Measurements from ENCODE around the gene ATXN2.

Gene ATXN2

GRCh38 chr12:111435661-111436201 is 163.4 kb downstream of the ATXN2 start:
- DNase-seq = no peak

GRCh38 chr12:111434680-111435338 is 164.3 kb downstream of the ATXN2 start:
- peak; percentile 45 for DNase-seq

DNA sequence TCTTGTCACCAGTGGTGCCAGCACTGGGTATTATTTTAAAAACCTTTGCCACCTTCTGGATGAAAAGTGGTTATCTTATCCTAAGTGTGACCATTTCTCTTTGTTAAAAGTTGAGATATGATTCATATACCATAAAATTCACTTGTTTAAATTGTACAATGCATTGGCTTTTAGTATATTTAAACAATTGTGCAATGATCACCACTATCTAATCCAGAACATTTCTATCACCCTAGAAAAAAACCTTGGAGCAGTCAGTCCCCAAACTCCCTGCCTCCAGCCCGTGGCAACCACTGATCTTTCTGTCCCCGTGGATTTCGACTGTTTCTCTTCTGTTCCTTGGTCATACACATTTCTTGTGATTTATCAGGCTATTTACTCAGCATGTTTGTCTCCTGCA is 165.1 kb downstream of the ATXN2 start:
- no peak for DNase-seq

GRCh38 chr12:111431772-111432171 is 167.3 kb downstream of the ATXN2 start:
- DNase-seq = no peak

DNA sequence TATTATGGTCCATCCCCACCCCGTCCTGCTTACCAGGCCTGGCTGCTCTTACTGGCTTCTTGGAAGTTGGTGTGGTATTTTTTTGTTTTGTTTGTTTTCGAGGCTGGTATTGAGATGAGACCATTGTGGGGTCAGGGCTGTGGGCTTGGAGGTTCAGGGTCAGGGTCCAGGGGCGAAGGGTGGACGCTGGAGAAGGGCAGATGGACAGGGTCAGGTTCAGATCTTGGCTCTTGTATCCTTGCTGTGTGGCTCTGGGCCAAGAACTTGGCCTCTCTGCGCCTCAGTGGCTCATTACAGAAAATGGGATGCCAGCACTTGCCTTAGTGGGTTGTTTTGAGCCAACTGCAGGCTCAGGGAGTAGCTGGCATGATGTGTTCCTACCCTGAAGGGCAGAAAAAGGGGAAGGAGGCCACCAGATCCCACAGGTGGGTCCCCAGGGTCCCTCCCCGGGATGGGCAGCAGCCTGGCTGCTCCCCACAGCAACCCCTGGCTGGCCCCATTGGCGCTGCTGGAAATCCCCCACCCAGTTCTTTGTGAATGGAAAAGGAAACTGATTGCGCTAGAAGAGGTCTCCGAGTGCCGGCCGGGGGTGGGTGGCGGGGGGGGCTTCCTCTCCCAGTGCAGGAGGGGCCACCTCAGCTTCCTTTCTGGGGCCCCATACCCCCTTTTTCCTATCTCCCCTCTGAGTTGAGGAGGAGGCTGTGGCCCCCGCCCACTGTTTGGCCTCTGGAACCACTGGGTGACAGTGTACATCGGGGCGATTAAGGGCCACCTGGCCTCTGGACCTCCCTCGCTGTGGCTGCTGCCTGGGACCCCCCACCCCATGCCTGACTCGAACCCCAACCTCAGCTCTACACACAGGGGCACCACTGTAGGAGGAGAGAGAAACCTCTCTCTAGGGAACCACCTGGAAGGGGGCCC is 168.4 kb downstream of the ATXN2 start:
- DNase-seq = no peak

- no peak for DNase-seq
These were observed 169.2 kb downstream of the ATXN2 start for GRCh38 chr12:111429828-111430432.

- no peak for DNase-seq
These were observed 170.4 kb downstream of the ATXN2 start for GRCh38 chr12:111428728-111429175.

GRCh38 chr12:111428081-111428727 is 170.9 kb downstream of the ATXN2 start:
- no peak for DNase-seq

GRCh38 chr12:111427417-111428074 is 171.6 kb downstream of the ATXN2 start:
- DNase-seq = no peak

GRCh38 chr12:111426344-111427185 is 172.6 kb downstream of the ATXN2 start:
- no peak for DNase-seq

DNA sequence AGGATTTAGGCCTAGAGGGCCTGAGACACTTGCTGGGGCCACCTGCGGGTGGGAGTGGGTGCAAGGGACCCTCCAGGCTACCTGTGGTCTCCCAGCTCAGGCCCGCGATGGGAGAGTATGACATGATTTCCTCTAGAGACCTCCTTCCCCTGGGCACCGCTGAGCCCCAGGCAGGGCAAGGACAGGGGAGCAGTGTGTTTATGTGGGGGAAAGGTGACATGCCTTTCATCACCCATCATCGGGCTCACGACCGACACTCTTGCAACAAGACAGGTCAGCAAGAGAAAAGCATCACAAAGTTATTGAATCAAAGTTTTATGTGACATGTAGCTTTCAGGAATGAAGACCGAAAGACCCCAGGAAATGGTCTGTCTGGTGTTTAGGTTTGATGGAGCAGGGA is 173.5 kb downstream of the ATXN2 start:
- DNase-seq = no peak

DNA sequence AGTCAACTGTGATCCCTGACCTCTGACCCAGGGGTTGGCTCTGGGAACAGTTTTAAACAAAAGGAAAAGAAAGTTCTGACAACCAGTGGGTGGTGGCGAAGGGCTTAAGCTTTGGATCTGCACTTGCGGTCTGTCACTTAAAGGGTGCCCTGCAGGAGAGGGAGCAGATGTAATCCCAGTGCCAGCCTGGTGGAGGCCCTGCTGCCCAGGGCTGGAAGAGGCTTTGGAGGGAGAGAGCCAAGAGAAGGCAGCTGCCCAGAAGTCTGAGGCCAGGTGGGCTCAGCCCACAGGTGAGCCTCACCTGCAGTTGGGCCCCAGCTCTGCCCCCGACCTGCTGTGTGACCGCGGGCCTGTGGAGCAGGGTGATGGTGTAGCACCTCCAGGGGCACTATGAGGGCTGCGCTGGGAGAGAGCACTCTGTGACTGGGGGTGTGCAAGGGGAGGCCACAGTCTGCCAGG is 174.3 kb downstream of the ATXN2 start:
- DNase-seq = no peak

DNA sequence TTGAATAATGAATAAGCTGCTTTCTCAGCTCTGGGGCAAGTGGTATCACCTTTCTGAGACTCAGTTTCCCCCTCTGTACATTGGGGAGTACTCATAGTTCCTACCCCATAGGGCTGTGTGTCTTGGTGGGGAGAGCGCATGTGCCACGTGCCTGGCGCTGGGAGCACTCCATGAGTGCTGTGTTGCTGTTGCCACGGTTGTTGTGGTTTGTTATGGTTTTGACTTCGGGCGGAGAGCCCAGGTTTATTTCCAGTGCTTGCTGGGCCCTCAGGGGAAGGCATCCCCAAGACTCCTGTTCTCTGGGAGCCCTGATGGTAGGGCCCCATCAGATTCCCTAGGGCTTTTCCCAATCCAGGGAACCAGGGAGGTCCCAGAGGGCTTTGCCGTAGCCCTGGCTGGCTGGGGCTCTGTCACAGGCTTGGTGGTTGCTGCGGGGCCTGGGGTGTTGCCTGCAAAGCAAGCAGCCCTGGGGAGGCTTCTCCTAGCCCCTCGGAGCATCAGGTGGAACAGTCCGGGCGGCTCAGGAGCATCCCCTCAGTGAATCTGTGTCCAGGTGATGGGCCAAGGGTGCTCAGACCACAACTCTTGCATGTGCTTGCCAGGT is 174.8 kb downstream of the ATXN2 start:
- no peak for DNase-seq

GRCh38 chr12:111420494-111420893 is 178.6 kb downstream of the ATXN2 start:
- peak; percentile 64 for DNase-seq

DNA sequence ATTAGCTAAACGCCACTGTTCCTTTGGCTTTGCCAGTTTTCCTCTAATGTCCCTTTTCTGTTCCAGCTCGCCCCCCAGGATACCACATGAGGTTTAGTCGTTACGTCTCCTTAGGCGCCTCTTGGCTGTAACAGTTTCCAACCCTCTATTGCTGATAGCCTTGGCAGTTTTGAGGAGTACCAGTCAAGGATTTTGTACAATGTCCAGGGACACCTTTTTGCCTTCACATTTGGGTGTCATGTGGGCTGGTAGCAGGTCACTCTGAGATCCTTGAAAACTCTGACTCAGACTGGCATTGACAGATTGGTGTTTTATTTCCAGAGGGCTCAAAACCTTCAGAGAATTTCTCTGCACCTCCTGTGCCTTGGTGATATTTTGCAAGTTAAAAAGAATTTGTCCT is 179.3 kb downstream of the ATXN2 start:
- no peak for DNase-seq

DNA sequence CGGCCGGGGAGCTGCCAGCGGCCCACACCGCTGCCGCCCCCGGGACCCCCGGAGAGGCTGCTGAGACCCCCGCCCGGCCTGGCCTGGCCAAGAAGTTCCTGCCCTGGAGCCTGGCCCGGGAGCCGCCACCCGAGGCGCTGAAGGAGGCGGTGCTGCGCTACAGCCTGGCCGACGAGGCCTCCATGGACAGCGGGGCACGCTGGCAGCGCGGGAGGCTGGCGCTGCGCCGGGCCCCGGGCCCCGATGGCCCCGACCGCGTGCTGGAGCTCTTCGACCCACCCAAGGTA is 180.6 kb downstream of the ATXN2 start:
- no peak for DNase-seq

GRCh38 chr12:111417784-111418593 is 181.1 kb downstream of the ATXN2 start:
- DNase-seq = no peak

GRCh38 chr12:111417290-111417689 is 181.8 kb downstream of the ATXN2 start:
- DNase-seq = no peak

DNA sequence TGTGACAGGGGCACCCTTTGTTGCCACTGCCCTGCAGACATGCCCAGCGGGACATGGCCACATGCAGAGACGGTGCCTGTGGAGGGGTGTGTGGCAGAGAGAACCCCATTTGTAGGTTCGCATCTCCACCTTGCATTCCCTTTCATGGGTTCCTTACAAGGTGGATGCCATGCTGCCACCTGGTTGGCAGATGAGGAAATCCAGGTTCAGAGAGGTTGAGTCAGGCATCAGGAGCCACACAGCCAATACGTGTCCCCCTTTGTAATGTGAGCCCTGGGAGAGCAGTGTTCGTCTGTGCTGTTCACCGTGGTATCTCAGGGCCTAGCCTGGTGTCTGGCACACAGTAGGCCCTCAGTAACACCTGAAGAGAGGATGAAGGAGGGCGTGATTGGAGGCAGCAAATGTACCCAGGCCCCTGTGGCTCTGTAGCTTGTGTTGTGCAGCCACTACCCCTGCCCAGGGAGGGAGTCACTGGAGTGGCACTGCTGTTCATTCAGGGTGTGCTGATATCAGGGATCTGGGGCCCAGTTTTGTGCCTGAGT is 184.3 kb downstream of the ATXN2 start:
- DNase-seq = no peak

Measured in NCI-H69 (cell line).